ENCODE results near the gene ARL14EP. TPM values are rescaled to one million over a fixed set of nuclear protein-coding genes. Genes with fewer than 3 reads are reported as not detected.

ARL14EP gene
- total RNA-seq, 1 donor from 2014 or later: 54.8 TPM

GRCh38 chr11:30328681-30329080 is 5.8 kb downstream of the ARL14EP start:
- Mint-ChIP-seq H3K4me3 (no peak overlapping the region), H3K27ac (no peak overlapping the region), H3K9me3 (no peaks in the 10 kb centered on the region), H3K27me3 (ENCODE audit: insufficient read depth, low read depth) (peaks cover 2% of the 10 kb centered on the region), H3K36me3 (peaks cover 4% of the 10 kb centered on the region), H3K4me1 (peaks cover 6% of the 10 kb centered on the region)
- Histone ChIP-seq H3K9ac (no peak overlapping the region), H3K4me1 (peaks cover 13% of the 10 kb centered on the region), H3K9me3 (ENCODE audit: low read depth) (no peaks in the 10 kb centered on the region), H3K79me2 (ENCODE audit: low read depth) (peaks cover 86% of the 10 kb centered on the region), H3F3A (ENCODE audit: low read depth) (no peaks in the 10 kb centered on the region), H3K36me3 (peaks cover 8% of the 10 kb centered on the region), H3K4me2 (no peak overlapping the region), H3K27ac (no peak overlapping the region), H4K20me1 (ENCODE audit: low read depth) (peaks cover 6% of the 10 kb centered on the region), H3K27me3 (no peaks in the 10 kb centered on the region), H2AFZ (replicated peaks) (no peak overlapping the region), H3K4me3 (no peak overlapping the region)
- DNase-seq (ENCODE audit: low spot score): no peak
- TF ChIP-seq EZH2phosphoT487 (IDR thresholded peaks at IDR 0.05): no peak
- TF ChIP-seq, protein P1, sequence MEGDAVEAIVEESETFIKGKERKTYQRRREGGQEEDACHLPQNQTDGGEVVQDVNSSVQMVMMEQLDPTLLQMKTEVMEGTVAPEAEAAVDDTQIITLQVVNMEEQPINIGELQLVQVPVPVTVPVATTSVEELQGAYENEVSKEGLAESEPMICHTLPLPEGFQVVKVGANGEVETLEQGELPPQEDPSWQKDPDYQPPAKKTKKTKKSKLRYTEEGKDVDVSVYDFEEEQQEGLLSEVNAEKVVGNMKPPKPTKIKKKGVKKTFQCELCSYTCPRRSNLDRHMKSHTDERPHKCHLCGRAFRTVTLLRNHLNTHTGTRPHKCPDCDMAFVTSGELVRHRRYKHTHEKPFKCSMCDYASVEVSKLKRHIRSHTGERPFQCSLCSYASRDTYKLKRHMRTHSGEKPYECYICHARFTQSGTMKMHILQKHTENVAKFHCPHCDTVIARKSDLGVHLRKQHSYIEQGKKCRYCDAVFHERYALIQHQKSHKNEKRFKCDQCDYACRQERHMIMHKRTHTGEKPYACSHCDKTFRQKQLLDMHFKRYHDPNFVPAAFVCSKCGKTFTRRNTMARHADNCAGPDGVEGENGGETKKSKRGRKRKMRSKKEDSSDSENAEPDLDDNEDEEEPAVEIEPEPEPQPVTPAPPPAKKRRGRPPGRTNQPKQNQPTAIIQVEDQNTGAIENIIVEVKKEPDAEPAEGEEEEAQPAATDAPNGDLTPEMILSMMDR (IDR thresholded peaks at IDR 0.05): no peak
- TF ChIP-seq EZH2 (IDR thresholded peaks at IDR 0.05): no peak

DNA sequence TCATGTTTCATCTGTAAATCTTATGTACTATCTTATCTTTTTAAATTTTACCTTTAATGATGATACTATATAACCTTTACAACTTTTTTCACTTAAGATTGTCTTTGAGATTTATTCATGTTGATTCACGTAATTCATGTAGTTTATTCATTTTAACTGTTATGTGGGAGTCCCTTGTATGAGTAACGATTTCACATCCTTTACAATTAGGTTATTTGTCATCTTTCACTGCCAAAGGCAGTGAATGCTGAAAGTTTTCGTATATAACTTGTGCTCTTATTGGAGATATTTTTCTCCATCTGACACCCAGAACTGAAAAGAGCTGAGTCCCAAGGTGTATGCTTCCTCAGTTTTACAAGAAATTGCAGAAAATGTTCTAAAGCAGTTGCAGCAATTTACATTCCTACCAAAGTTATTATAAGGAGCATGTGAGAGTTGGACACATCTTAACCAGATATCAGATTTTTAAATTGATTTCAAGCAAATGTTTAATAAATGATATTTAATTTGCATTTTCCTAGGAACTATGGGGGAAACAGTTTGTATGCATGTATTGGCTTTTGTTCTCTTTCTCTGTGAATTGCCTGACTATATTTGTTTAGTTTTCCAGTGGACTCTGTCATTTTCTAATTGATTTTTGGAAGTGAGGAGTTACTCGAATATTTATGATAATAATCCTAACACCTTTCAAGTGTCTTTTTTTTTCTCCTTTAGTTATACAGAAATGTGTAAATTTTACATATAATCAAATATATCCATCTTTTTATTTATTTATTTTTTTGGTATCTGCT is 6.4 kb downstream of the ARL14EP start:
- Mint-ChIP-seq H3K4me3 (no peak overlapping the region), H3K27me3 (ENCODE audit: insufficient read depth, low read depth) (peaks cover 2% of the 10 kb centered on the region), H3K27ac (no peak overlapping the region), H3K36me3 (peaks cover 6% of the 10 kb centered on the region), H3K9me3 (no peaks in the 10 kb centered on the region), H3K4me1 (peaks cover 2% of the 10 kb centered on the region)
- TF ChIP-seq EZH2 (IDR thresholded peaks at IDR 0.05) (no peak), EZH2phosphoT487 (IDR thresholded peaks at IDR 0.05) (no peak)
- TF ChIP-seq, protein P1 (IDR thresholded peaks at IDR 0.05): no peak
- no peak overlapping the region for H3K9ac ChIP-seq
- peaks cover 10% of the 10 kb centered on the region for H3K36me3 ChIP-seq
- no peak overlapping the region for H3K27ac ChIP-seq
- H3K9me3 ChIP-seq (ENCODE audit: low read depth): no peaks in the 10 kb centered on the region
- H4K20me1 ChIP-seq (ENCODE audit: low read depth): peaks cover 7% of the 10 kb centered on the region
- no peak overlapping the region for H2AFZ ChIP-seq (replicated peaks)
- H3K27me3 ChIP-seq: no peaks in the 10 kb centered on the region
- peaks cover 79% of the 10 kb centered on the region for H3K79me2 ChIP-seq (ENCODE audit: low read depth)
- H3K4me2 ChIP-seq: no peak overlapping the region
- DNase-seq (ENCODE audit: low spot score): no peak
- H3K4me3 ChIP-seq: no peak overlapping the region
- peaks cover 6% of the 10 kb centered on the region for H3K4me1 ChIP-seq
- no peaks in the 10 kb centered on the region for H3F3A ChIP-seq (ENCODE audit: low read depth)

DNA sequence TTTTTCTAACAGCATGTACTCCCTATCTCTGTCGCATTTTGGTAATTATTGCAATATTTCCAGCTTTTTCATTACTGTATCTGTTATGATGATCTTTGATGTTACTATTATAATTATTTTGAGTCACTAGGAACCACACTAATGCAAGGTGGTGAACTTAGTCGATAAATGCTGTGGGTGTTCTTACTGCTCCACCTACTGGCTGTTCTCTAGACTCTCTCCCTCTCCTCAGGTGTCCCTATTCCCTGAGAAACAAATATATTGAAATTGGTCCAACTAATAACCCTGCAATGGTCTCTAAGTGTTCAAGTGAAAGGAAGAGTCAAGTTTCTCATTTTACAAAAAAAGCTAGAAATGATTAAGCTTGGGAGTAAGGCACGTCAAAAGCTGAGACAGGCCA is 10.5 kb downstream of the ARL14EP start:
- Histone ChIP-seq H3F3A (ENCODE audit: low read depth) (no peaks in the 10 kb centered on the region), H3K4me3 (no peak overlapping the region), H3K4me1 (no peaks in the 10 kb centered on the region), H3K9ac (no peak overlapping the region), H4K20me1 (ENCODE audit: low read depth) (peaks cover 4% of the 10 kb centered on the region), H3K36me3 (peaks cover 20% of the 10 kb centered on the region), H3K4me2 (no peak overlapping the region), H3K27me3 (no peaks in the 10 kb centered on the region), H3K9me3 (ENCODE audit: low read depth) (no peaks in the 10 kb centered on the region), H2AFZ (replicated peaks) (no peak overlapping the region), H3K79me2 (ENCODE audit: low read depth) (peaks cover 39% of the 10 kb centered on the region), H3K27ac (no peak overlapping the region)
- H3K36me3 Mint-ChIP-seq: peaks cover 19% of the 10 kb centered on the region
- H3K9me3 Mint-ChIP-seq: no peaks in the 10 kb centered on the region
- H3K4me1 Mint-ChIP-seq: no peaks in the 10 kb centered on the region
- DNase-seq (ENCODE audit: low spot score): peak; percentile 15
- TF ChIP-seq, protein P1 (IDR thresholded peaks at IDR 0.05): peak; percentile 61
- TF ChIP-seq EZH2phosphoT487 (IDR thresholded peaks at IDR 0.05) (no peak), EZH2 (IDR thresholded peaks at IDR 0.05) (no peak)
- no peaks in the 10 kb centered on the region for H3K27me3 Mint-ChIP-seq (ENCODE audit: insufficient read depth, low read depth)
- H3K27ac Mint-ChIP-seq: no peak overlapping the region
- H3K4me3 Mint-ChIP-seq: no peak overlapping the region

Data from neural progenitor cell (in vitro differentiated cells).